22Rv1 (cell line): ENCODE results near the gene KCNQ4.

Experiments
- H3K27ac ChIP-seq: fragments of 450-650 bp; 2 replicates; pipeline ENCODE4 v1.5.1; 2017
- ZFX ChIP-seq: fragments of 450-650 bp; IDR thresholded peaks from 2 replicates; pipeline ENCODE4 v1.6.1; 2017; ENCODE audit warnings: antibody characterized with exemption, borderline replicate concordance
- TF ChIP-seq, protein P1 (sequence below): fragments of 450-650 bp; IDR thresholded peaks from 2 replicates; pipeline ENCODE4 v1.5.1; 2017; ENCODE audit warnings: mild to moderate bottlenecking

The KCNQ4 gene

DNA sequence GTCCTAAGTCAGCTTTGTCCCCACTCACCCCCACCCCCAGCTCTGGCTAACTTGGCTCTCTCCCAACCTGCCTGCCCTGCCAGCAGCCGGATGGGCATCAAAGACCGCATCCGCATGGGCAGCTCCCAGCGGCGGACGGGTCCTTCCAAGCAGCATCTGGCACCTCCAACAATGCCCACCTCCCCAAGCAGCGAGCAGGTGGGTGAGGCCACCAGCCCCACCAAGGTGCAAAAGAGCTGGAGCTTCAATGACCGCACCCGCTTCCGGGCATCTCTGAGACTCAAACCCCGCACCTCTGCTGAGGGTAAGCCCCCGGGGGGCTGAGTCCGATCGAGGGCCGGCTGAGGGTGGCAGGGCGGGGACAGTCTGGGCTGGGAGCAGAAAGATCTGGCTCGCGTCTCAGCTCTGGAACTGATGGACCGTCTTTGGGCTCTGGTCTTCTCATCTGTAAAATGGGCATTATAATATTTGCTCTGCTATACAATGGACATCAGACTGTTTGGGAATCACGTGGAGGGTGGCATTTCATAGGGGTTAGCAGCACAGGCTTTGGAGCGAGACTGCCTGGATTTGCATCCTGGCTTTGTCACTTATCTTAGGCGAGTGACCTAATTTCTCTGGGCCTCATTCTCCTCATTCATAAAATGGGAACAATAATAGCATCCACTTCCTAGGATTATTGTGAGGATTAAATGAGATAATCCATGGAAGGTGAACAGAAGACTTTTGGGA lies 47.6 kb downstream of the KCNQ4 start:
- TF ChIP-seq, protein P1, sequence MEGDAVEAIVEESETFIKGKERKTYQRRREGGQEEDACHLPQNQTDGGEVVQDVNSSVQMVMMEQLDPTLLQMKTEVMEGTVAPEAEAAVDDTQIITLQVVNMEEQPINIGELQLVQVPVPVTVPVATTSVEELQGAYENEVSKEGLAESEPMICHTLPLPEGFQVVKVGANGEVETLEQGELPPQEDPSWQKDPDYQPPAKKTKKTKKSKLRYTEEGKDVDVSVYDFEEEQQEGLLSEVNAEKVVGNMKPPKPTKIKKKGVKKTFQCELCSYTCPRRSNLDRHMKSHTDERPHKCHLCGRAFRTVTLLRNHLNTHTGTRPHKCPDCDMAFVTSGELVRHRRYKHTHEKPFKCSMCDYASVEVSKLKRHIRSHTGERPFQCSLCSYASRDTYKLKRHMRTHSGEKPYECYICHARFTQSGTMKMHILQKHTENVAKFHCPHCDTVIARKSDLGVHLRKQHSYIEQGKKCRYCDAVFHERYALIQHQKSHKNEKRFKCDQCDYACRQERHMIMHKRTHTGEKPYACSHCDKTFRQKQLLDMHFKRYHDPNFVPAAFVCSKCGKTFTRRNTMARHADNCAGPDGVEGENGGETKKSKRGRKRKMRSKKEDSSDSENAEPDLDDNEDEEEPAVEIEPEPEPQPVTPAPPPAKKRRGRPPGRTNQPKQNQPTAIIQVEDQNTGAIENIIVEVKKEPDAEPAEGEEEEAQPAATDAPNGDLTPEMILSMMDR: no peak
- no peak for TF ChIP-seq ZFX
- H3K27ac ChIP-seq: no peak overlapping the region

DNA sequence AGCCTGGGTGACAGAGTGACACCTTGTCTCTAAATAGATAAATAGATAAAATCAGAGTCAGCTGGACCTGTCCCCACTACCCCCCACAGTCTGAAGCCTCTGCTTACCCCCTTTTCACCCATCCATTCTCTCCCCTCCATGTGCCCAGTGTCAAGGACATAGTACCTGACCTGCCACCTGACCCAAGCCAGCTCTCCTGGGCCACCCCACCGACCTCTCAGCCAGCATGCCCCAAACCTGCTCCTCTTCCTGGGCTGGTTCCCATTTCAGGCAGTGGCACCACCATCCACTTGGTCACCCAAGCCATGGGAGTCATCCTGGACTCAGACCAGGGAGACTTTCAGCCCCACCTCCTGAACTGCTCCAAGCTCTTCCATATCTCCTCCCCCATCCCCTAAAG lies 50.4 kb downstream of the KCNQ4 start:
- TF ChIP-seq ZFX: no peak
- TF ChIP-seq, protein P1: no peak

GRCh38 chr1:40834968-40835545 lies 51.5 kb downstream of the KCNQ4 start:
- no peak overlapping the region for H3K27ac ChIP-seq
- TF ChIP-seq ZFX: no peak
- TF ChIP-seq, protein P1: no peak

More for the DNA sequence above, 50.4 kb downstream of the KCNQ4 start:
- no peak overlapping the region for H3K27ac ChIP-seq

- TF ChIP-seq, protein P1: no peak
- no peak for TF ChIP-seq ZFX
- no peak overlapping the region for H3K27ac ChIP-seq
These were observed 52.7 kb downstream of the KCNQ4 start for GRCh38 chr1:40836283-40836682.

GRCh38 chr1:40837601-40838000 lies 54.0 kb downstream of the KCNQ4 start:
- no peak for TF ChIP-seq ZFX
- TF ChIP-seq, protein P1: no peak
- no peak overlapping the region for H3K27ac ChIP-seq

DNA sequence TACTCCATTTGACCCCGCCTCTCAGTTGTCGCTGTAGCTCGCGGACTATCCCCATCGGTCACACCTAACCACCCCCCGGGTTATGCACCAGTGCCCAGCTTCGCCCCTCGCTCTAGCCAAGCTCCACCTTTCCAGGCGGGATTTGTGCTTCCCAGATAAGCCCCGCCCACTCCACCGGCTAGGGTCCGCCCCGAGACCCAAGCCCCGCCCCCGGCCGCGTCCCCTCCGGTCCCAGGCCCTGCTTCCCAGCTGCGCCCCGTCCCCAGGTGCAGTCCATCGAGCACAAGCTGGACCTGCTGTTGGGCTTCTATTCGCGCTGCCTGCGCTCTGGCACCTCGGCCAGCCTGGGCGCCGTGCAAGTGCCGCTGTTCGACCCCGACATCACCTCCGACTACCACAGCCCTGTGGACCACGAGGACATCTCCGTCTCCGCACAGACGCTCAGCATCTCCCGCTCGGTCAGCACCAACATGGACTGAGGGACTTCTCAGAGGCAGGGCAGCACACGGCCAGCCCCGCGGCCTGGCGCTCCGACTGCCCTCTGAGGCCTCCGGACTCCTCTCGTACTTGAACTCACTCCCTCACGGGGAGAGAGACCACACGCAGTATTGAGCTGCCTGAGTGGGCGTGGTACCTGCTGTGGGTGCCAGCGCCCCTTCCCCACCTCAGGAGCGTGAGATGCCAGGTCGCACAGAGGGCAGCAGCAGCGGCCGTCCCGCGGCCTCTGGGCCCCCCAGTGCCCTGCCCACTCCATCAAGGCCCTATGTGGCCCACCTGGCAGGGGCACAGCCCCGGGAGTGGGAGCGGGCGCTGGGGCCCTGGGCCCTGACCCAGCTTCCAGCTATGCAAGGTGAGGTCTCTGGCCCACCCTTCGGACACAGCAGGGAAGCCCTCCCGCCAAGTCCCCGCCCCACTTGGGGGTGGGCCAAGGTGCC lies 54.7 kb downstream of the KCNQ4 start:
- H3K27ac ChIP-seq: no peak overlapping the region
- TF ChIP-seq ZFX: no peak
- TF ChIP-seq, protein P1: no peak
